HG03280 (cell line): ENCODE data around the gene SLC29A4.
"Not testable (repeated sequence)": the region's sequence is repeated elsewhere in the genome, so short reads cannot be mapped to it uniquely, and the experiment has no call there.

Experiments used
- ATAC-seq: cut with Tn5 transposase; IDR thresholded peaks from one replicate; pipeline ENCODE4 v1.9.1; 2021; ENCODE audit warnings: mild to moderate bottlenecking, moderate library complexity; ENCODE audit not compliant: unreplicated experiment

The SLC29A4 gene

GRCh38 chr7:5282543-5283316 lies at the start of gene SLC29A4:
SLC29A4 (plus strand) TSS chr7:5282943; CDS start chr7:5287817, 4,874 bp downstream.
- ATAC-seq = no peak

DNA sequence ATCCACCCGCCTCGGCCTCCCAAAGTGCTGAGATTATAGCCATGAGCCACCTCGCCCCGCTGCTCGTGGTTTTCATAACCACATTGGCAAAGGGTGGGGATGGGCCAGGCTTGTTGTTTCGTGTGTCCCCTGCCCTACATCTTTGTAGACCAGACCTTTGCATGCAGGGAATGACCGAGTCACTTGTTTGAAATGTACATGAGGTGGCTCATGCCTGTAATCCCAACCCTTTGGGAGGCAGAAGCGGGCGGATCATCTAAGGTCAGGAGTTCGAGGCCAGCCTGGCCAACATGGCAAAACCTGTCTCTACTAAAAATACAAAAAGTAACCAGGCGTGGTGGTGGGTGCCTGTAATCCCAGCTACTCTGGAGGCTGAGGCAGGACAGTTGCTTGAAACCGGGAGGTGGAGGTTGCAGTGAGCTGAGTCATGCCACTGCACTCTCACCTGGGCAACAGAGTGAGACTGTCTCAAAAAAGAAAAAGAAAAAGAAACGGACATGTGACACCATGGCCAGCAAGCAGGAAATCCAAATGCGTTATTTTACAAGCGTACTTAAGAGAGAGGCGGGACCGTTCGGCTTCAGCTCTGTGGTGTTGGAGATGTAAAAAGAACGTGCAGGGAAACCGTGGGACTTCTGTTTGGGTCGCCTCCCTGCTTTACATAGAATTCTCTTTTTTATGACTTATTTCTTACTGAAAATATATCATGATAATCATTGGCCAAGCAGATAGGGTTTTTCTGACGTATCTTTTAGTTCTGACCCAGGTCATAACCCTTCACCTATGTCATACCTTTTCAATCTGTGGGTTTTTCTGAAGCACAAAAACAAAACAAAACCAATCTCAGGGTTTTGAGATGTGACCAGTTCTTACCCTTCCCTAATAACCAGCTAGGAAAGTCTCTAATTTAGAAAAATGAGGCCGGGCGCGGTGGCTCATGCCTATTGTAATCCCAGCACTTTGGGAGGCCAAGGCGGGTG lies 47.6 kb upstream of the SLC29A4 start:
- peak; percentile 41 for ATAC-seq

GRCh38 chr7:5237286-5237685 lies 45.5 kb upstream of the SLC29A4 start:
- no peak for ATAC-seq

DNA sequence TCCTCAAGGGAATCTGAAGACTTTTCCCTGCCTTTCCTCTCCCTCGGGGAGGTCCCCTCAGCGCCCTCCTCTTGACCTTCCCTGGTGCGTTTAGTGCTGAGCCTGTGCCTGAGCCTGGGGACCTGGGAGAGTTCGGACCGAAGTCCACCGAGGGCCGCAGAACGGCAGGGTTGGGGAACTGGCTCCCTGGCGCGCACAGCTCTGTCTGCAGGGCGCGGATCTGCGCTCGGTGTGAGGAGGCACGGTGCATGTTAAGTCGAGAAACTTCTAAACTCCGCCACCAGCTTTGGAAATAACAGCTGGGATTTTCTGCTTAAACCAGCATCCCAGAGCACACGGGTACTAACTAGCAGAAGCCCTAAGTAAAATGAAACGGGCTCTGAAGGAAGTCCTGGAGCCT lies 44.2 kb upstream of the SLC29A4 start:
- no peak for ATAC-seq

GRCh38 chr7:5243261-5243660 lies 39.5 kb upstream of the SLC29A4 start:
- no peak for ATAC-seq

DNA sequence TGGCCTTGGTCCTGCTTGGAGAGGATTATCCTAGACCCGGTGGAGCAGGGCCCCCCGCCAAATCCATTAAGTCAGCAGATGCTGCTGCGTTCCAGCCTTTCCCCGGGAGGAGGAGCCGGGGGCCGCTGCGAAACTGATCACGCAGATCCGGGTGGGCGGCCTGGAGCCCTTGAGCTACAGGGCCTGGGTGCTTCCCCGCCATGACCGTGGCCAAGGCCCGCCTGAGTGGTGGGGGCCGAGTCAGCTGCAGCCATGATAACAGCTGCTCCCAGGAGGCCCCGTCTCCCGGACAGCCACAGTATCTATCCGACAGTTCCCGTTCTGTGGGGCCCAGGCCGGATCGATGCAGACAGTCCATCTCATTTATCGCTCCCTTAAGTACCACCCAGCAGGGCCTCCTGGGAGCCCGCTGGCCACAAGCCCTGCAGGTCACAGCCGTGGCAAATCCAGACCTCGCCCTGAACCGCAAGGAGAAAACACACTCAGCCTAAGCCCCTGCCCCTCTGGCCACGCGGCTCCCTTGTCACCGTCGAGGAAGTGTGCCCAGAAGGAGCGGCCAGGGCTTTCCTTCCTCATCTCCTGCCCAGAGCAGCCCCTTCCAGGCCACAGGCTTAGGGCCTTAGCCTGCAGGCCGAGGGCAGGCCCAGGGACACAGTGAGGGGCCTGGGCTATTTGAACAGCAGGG lies 34.4 kb upstream of the SLC29A4 start:
- ATAC-seq = no peak

DNA sequence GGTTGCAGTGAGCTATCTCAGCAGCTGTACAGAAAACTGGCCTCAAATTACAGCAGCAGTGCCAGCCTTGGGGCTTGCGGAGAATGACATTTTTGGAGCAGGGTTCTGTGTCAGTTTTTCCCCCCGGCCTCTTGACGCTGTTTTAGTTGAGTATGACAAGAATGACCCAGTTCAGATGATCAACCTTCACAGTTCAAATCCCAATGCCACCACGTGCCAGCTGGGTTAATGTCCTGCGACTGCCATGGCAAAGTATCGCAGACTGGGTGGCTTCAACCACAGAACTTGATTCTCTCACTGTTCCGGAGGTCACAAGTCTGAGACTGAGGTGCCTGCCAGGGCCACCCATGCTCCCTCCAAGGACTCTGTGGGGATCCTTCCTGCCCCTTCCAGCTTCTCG lies 32.0 kb upstream of the SLC29A4 start:
- not testable (repeated sequence) for ATAC-seq

- ATAC-seq = not testable (repeated sequence)
These were observed 29.2 kb upstream of the SLC29A4 start for GRCh38 chr7:5253529-5253928.

GRCh38 chr7:5254371-5254770 lies 28.4 kb upstream of the SLC29A4 start:
- ATAC-seq = not testable (repeated sequence)

DNA sequence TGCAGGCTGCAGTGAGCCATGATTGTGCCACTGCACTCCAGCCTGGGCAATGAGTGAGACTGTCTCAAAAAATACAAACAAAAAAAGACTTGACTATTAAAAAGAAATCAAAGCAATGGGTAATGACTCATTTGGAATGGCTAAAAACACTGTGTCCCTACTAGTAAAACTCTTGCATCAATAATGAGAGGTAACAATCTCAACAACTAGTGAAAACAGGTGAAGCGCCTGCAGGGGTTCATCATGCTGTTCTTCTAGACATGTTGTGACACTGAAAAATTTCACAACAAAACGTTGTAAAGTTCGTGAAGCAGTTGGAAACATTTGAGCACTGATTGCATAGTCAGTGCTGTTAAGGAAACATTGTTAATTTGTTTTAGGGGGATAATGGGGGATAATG lies 26.9 kb upstream of the SLC29A4 start:
- ATAC-seq = no peak

- not testable (repeated sequence) for ATAC-seq
These were observed 22.1 kb upstream of the SLC29A4 start for GRCh38 chr7:5260530-5261068.

GRCh38 chr7:5263066-5263465 lies 19.7 kb upstream of the SLC29A4 start:
- ATAC-seq = not testable (repeated sequence)

GRCh38 chr7:5265320-5266190 lies 17.2 kb upstream of the SLC29A4 start:
- ATAC-seq = no peak

GRCh38 chr7:5266191-5267028 lies 16.3 kb upstream of the SLC29A4 start:
- ATAC-seq = no peak

DNA sequence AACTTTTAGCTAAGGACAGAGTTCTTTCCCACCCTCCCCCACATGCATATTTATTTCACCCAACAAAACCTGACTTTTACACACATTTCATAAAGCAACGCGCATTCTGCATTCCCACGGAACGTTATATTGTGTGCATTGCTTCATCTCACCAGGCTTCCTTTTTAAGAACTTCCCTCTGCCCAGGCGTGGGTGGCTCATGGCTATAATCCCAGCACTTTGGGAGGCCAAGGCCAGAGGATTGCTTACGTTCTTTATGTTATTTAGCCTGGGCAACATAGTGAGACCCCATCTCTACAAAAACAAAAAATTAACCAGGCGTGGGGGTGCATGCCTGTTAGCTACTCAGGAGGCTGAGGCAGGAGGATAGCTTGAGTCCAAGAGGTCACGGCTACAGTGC lies 14.9 kb upstream of the SLC29A4 start:
- ATAC-seq = not testable (repeated sequence)

GRCh38 chr7:5269992-5270657 lies 12.6 kb upstream of the SLC29A4 start:
- ATAC-seq = not testable (repeated sequence)

DNA sequence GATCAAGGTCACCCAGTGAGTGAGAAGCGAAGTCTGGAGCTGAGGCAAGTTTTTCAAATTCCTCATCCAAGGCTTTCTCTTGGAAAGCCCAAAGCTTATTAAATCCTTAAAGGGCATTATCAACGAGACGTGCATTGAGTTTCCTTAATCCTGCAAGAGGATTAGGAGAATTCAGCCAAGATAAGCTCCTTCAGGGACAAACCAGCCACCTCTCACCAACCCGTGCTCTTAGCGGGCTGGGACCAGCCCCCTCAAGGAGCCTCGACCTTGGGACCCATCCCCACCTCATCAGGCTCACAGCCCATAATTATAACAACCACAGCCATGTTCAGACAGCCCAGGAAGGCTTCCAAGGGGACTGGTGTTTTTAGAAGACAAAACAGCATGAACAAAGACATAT lies 12.0 kb upstream of the SLC29A4 start:
- ATAC-seq = no peak

DNA sequence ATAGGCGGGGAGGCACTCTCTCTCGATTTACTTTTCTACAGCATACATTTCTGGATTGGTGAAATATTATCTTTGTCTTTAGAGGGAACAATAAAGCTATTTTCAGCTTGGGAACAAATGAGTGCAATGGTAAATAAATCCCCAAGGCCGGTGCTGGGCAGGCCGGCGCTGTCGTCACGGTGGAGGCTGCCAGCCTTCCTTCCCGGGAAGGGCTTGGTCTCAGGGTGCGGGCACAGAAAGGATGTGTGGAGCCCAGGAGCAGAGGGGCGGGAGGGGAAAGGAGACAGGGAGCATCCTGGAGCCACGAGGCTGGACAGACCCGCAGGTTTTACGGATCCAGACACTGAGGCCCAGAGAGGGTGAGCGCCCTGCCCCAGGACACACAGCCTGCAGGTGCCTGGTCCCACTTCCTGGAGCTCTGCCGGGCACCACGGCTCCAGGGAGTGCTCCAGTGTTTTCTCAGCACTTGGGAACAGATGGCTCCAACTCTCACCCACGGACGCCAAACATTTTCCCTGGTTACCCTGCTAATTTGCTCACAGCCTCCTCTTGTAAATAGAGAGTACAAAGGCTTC lies 8.8 kb upstream of the SLC29A4 start:
- not testable (repeated sequence) for ATAC-seq
